Measurements from ENCODE around the gene TICAM1. TPM values are rescaled to one million over a fixed set of nuclear protein-coding genes. Genes with fewer than 3 reads are reported as not detected.
"Not testable (repeated sequence)": the region's sequence is repeated elsewhere in the genome, so short reads cannot be mapped to it uniquely, and the experiment has no call there.

TICAM1 gene
- total RNA-seq, 4 donors from 2014 or later, result 16.5 to 28.3 (median 20.3) TPM

- Histone ChIP-seq H3K9me3 (no peaks in the 10 kb centered on the region), H3K36me3 (no peaks in the 10 kb centered on the region), H3K4me3 (peak overlapping the region; percentile 86), H3K4me1 (peaks cover 34% of the 10 kb centered on the region), H3K27ac (peak overlapping the region; percentile 88), H3K27me3 (no peaks in the 10 kb centered on the region)
- DNase-seq (ENCODE audit: low spot score in 2 of 2), result peak; percentile 88 to 89
- WGBS, result 0% methylated on average over 6 of the region's 22 CpGs
- no peak for TF ChIP-seq EP300 (IDR thresholded peaks at IDR 0.05)
- TF ChIP-seq POLR2A (IDR thresholded peaks at IDR 0.05), result no peak
- TF ChIP-seq CTCF (IDR thresholded peaks at IDR 0.05), result no peak
- no peak for TF ChIP-seq POLR2AphosphoS5 (IDR thresholded peaks at IDR 0.05)
Measured at GRCh38 chr19:4866595-4867424, 35.3 kb upstream of the TICAM1 start.

DNA sequence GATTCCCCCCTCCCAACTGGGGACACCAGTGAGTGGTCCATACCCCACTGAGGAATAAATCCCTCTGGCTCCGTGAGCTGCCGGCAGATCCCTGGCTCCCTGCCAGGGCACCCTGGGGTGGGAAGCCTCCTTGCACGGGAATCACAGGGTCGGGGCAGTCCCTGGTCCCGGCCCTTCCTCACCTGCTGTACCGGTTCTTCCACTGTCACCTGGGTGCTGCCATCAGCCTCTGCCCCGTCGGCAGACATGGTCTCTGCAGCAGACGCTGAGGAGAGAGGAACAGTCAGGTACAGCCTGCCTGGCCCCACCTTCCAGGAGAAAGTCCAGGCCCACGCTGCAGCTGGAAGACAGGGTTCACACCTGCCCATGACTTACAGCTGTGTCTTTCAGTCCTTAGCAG lies 29.6 kb upstream of the TICAM1 start:
- H3K9me3 ChIP-seq, result no peaks in the 10 kb centered on the region
- H3K4me1 ChIP-seq, result peaks cover 26% of the 10 kb centered on the region
- DNase-seq (ENCODE audit: low spot score in 2 of 2), result no peak
- no peak overlapping the region for H3K4me3 ChIP-seq
- TF ChIP-seq CTCF (IDR thresholded peaks at IDR 0.05), result no peak
- TF ChIP-seq POLR2AphosphoS5 (IDR thresholded peaks at IDR 0.05), result peak in 1 of 3 donors; percentile 31
- H3K27ac ChIP-seq, result peak overlapping the region; percentile 45
- no peaks in the 10 kb centered on the region for H3K27me3 ChIP-seq
- 34% methylated on average over 7 of the region's 10 CpGs for WGBS
- H3K36me3 ChIP-seq, result peaks cover 51% of the 10 kb centered on the region

- no peak for DNase-seq (ENCODE audit: low spot score in 2 of 2)
- no peak overlapping the region for H3K4me3 ChIP-seq
- H3K27me3 ChIP-seq, result no peaks in the 10 kb centered on the region
- no peak for TF ChIP-seq POLR2A (IDR thresholded peaks at IDR 0.05)
- TF ChIP-seq EP300 (IDR thresholded peaks at IDR 0.05), result no peak
- no peak for TF ChIP-seq POLR2AphosphoS5 (IDR thresholded peaks at IDR 0.05)
- no peak for TF ChIP-seq CTCF (IDR thresholded peaks at IDR 0.05)
- H3K4me1 ChIP-seq, result peaks cover 24% of the 10 kb centered on the region
- 98% methylated on average over 11 of the region's 11 CpGs for WGBS
- no peak overlapping the region for H3K27ac ChIP-seq
- no peaks in the 10 kb centered on the region for H3K9me3 ChIP-seq
- peaks cover 65% of the 10 kb centered on the region for H3K36me3 ChIP-seq
Measured at GRCh38 chr19:4859697-4860096, 28.2 kb upstream of the TICAM1 start.

GRCh38 chr19:4856468-4856867 lies 25.0 kb upstream of the TICAM1 start:
- Histone ChIP-seq H3K4me1 (peaks cover 12% of the 10 kb centered on the region), H3K36me3 (peaks cover 95% of the 10 kb centered on the region)
- 92% methylated on average over 12 of the region's 12 CpGs for WGBS

GRCh38 chr19:4853506-4853905 lies 22.0 kb upstream of the TICAM1 start:
- WGBS, result 90% methylated on average over 8 of the region's 8 CpGs
- H3K27me3 ChIP-seq; H3K4me3 ChIP-seq; H3K27ac ChIP-seq; H3K4me1 ChIP-seq; DNase-seq (ENCODE audit: low spot score in 2 of 2); H3K9me3 ChIP-seq: not testable (repeated sequence)
- peaks cover 94% of the 10 kb centered on the region for H3K36me3 ChIP-seq

More at GRCh38 chr19:4856468-4856867, 25.0 kb upstream of the TICAM1 start:
- not testable (repeated sequence) for H3K4me3 ChIP-seq; H3K27me3 ChIP-seq; H3K27ac ChIP-seq; H3K9me3 ChIP-seq; DNase-seq (ENCODE audit: low spot score in 2 of 2)

- peaks cover 94% of the 10 kb centered on the region for H3K36me3 ChIP-seq
- TF ChIP-seq CTCF (IDR thresholded peaks at IDR 0.05) (no peak), POLR2AphosphoS5 (IDR thresholded peaks at IDR 0.05) (no peak), POLR2A (IDR thresholded peaks at IDR 0.05) (no peak), EP300 (IDR thresholded peaks at IDR 0.05) (no peak)
- H3K9me3 ChIP-seq, result no peaks in the 10 kb centered on the region
- H3K27ac ChIP-seq, result no peak overlapping the region
- no peaks in the 10 kb centered on the region for H3K4me1 ChIP-seq
- H3K4me3 ChIP-seq, result no peak overlapping the region
- DNase-seq (ENCODE audit: low spot score in 2 of 2), result no peak
- 89% methylated on average over 6 of the region's 6 CpGs for WGBS
- H3K27me3 ChIP-seq, result no peaks in the 10 kb centered on the region
Measured at GRCh38 chr19:4852484-4852883, 21.0 kb upstream of the TICAM1 start.

All from suprapubic skin (tissue), 4 donors.